ENCODE measurements around the gene TXNRD2. TPM values are rescaled to one million over a fixed set of nuclear protein-coding genes. Genes with fewer than 3 reads are reported as not detected.

The TXNRD2 gene
- total RNA-seq, 1 donor from 2014 or later: 22.2 TPM

DNA sequence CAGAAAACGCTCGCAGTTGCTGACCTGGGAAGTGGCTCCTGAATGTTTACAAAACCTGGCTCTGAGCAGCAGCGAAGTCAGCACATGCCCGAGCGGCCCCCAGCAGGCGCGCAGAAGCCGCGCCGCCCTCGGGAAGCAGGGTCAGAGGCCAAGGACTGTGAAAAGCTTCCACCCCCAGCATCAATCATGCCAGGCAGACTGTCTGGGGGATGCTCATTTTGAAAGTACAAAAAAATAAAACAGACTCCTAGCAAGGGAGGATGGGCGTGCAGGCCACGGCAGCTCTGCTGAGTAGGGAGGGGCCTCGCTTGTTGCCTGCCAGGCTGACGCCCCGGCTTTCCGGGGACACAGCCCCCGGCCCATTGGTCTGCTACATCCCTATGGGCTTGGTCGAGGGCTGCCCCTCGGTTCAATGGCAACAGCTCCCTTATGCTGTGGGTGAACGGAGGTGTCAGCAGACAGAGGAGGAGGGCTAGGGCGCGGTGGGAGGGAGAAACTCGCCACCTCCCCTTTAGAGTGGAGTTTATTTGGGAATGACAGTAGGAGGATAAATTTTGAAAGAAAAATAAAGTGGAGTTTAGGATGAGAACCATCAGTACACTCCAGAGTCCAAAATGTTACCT lies 49.2 kb downstream of the TXNRD2 start:
- DNase-seq (ENCODE audit: low read depth, low spot score): no peak
- TF ChIP-seq CTCF (conservative IDR thresholded peaks at IDR 0.05): no peak
- Mint-ChIP-seq H3K27me3 (ENCODE audit: low read depth) (no peaks in the 10 kb centered on the region), H3K27ac (ENCODE audit: unreplicated experiment) (no peak overlapping the region), H3K9me3 (no peaks in the 10 kb centered on the region), H3K36me3 (ENCODE audit: low read depth) (no peaks in the 10 kb centered on the region), H3K4me1 (peaks cover 20% of the 10 kb centered on the region), H3K4me3 (peak overlapping the region; percentile 51)

DNA sequence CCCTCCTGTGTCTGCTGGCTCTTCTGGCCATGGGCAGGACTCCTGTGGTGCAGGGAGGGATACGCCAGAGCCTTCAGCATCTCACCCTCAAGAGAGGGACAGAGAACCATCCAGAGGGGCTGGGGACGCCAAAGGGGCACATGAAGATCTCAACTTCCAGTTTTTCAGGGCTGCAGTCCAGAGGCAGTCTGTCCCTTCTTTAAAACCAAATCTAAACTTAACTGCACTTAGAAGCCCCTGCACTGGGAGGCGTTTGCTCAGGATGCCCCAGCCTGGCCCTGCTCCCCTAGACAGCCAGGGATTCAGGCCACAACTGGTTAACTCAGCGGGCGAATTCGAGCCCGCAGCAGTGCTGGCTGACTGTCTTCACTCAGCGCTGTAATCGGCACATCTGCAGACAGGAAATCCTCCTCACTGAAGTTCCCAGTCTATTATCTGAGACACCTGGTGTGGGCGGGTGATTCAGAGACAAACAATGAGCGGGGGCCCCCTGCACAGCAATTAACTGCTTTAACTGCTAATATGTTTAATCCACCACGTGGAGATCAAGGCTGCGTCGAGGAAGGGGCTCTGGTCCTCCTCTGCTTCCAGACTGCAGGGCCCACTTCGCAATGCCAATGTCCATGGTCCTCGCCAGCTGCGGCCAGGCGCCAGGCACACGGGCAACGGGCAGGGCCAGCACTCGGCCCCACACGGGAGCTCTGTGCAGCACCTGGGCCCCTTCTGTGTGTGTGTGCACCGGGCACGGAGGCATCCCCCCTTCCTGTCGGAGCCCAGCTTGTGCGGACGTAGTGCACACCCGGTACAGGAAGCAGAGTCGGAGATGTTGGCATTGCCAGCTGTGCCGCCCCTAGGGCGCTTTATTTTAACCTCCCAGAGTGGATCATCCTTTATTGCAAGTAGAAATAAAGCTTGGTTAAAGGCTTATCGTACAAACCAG lies 50.0 kb downstream of the TXNRD2 start:
- Mint-ChIP-seq H3K4me3 (peak overlapping the region; percentile 4), H3K36me3 (ENCODE audit: low read depth) (no peaks in the 10 kb centered on the region), H3K27ac (ENCODE audit: unreplicated experiment) (no peak overlapping the region), H3K9me3 (no peaks in the 10 kb centered on the region), H3K4me1 (peaks cover 20% of the 10 kb centered on the region), H3K27me3 (ENCODE audit: low read depth) (no peaks in the 10 kb centered on the region)
- no peak for TF ChIP-seq CTCF (conservative IDR thresholded peaks at IDR 0.05)
- DNase-seq (ENCODE audit: low read depth, low spot score): no peak

- no peak overlapping the region for H3K4me3 Mint-ChIP-seq
- no peak for TF ChIP-seq CTCF (conservative IDR thresholded peaks at IDR 0.05)
Observed at GRCh38 chr22:19890502-19891316, 50.9 kb downstream of the TXNRD2 start.

DNA sequence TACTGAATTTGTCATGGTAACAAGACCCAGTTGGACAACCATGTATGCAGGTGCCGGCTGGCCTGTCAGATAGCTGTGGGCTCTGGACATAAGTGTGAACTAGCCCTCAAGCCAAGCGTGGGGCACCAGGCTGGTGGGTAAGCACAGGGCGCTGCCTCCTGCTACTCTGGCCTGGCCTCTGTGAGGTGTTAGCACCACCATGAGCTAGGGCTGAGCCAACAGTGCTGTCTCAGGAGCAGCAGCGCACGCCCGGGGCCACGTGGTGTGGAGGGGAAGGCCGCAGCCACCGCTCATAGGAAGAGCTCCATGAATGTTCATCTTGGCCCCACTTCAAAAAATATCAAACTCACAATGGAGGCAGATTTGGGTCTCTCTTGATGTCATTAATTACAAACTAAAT lies 51.7 kb downstream of the TXNRD2 start:
- TF ChIP-seq CTCF (conservative IDR thresholded peaks at IDR 0.05): no peak
- H3K4me3 Mint-ChIP-seq: no peak overlapping the region
- H3K9me3 Mint-ChIP-seq: no peaks in the 10 kb centered on the region
- H3K36me3 Mint-ChIP-seq (ENCODE audit: low read depth): no peaks in the 10 kb centered on the region
- no peak for DNase-seq (ENCODE audit: low read depth, low spot score)
- H3K27ac Mint-ChIP-seq (ENCODE audit: unreplicated experiment): no peak overlapping the region
- H3K27me3 Mint-ChIP-seq (ENCODE audit: low read depth): no peaks in the 10 kb centered on the region
- H3K4me1 Mint-ChIP-seq: peaks cover 20% of the 10 kb centered on the region

More at GRCh38 chr22:19890502-19891316, 50.9 kb downstream of the TXNRD2 start:
- peaks cover 20% of the 10 kb centered on the region for H3K4me1 Mint-ChIP-seq
- H3K27ac Mint-ChIP-seq (ENCODE audit: unreplicated experiment): no peak overlapping the region
- H3K9me3 Mint-ChIP-seq: no peaks in the 10 kb centered on the region
- no peak for DNase-seq (ENCODE audit: low read depth, low spot score)
- no peaks in the 10 kb centered on the region for H3K36me3 Mint-ChIP-seq (ENCODE audit: low read depth)
- no peaks in the 10 kb centered on the region for H3K27me3 Mint-ChIP-seq (ENCODE audit: low read depth)

DNA sequence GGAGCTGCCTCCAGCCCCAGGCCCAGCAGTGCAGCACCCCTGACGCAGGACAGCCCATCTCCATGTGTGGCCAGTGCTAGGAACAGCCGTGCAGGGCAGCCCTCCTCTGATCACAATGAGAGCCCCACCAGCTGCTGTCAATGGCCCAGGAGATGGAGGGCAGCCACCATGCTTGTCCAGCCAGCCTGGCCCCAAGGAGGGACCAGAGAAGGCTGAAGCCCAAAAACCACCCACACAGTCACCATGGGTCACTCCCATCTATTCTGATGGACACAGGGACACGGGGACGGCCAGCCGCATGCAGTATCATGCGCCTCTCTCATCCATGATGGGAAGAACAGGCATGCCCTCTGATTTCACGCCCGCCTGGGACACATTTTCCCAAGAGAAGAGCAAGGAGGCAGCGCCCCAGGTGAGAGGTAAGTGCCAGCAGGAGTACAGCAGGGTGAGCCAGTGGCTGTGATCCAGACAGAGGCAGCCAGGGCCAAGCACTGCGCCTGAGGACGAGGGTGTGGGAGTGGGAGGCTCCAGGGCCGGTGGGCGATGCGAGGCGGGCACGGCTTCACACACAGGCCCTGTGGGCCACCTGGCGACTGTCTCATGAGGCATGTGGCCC lies 53.4 kb downstream of the TXNRD2 start:
- Mint-ChIP-seq H3K27me3 (ENCODE audit: low read depth) (no peaks in the 10 kb centered on the region), H3K9me3 (no peaks in the 10 kb centered on the region), H3K36me3 (ENCODE audit: low read depth) (no peaks in the 10 kb centered on the region), H3K4me1 (peaks cover 20% of the 10 kb centered on the region), H3K4me3 (no peak overlapping the region), H3K27ac (ENCODE audit: unreplicated experiment) (no peak overlapping the region)
- no peak for DNase-seq (ENCODE audit: low read depth, low spot score)
- TF ChIP-seq CTCF (conservative IDR thresholded peaks at IDR 0.05): no peak
